ENCODE data around the gene GNG7. TPM values are rescaled to one million over a fixed set of nuclear protein-coding genes. Genes with fewer than 3 reads are reported as not detected.

GNG7 gene
- total RNA-seq, 1 donor: 0.45 TPM

- DNase-seq (ENCODE audit: low read depth): no peak
- H3K4me3 ChIP-seq (ENCODE audit: low read depth, low read length): peak overlapping the region; percentile 17
- TF ChIP-seq, protein P1, sequence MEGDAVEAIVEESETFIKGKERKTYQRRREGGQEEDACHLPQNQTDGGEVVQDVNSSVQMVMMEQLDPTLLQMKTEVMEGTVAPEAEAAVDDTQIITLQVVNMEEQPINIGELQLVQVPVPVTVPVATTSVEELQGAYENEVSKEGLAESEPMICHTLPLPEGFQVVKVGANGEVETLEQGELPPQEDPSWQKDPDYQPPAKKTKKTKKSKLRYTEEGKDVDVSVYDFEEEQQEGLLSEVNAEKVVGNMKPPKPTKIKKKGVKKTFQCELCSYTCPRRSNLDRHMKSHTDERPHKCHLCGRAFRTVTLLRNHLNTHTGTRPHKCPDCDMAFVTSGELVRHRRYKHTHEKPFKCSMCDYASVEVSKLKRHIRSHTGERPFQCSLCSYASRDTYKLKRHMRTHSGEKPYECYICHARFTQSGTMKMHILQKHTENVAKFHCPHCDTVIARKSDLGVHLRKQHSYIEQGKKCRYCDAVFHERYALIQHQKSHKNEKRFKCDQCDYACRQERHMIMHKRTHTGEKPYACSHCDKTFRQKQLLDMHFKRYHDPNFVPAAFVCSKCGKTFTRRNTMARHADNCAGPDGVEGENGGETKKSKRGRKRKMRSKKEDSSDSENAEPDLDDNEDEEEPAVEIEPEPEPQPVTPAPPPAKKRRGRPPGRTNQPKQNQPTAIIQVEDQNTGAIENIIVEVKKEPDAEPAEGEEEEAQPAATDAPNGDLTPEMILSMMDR (IDR thresholded peaks at IDR 0.05; ENCODE audit: insufficient read depth, low read length): no peak
These were observed 149.6 kb downstream of the GNG7 start for GRCh38 chr19:2552859-2553258.

DNA sequence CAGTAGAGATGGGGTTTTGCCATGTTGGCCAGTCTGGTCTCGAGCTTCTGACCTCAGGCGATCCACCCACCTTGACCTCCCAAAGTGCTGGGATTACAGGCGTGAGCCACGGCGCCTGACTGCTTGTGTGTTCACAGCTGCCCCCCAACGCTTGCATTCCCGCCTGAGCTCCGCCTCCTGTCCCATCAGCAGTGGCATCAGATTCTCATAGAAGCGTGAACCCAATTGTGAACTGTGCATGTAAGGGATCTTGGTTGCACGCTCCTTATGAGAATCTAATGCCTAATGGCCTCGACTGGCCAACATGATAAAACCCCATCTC, 150.7 kb downstream of the GNG7 start:
- TF ChIP-seq, protein P1 (IDR thresholded peaks at IDR 0.05; ENCODE audit: insufficient read depth, low read length): no peak
- no peak overlapping the region for H3K4me3 ChIP-seq (ENCODE audit: low read depth, low read length)
- no peak for DNase-seq (ENCODE audit: low read depth)

DNA sequence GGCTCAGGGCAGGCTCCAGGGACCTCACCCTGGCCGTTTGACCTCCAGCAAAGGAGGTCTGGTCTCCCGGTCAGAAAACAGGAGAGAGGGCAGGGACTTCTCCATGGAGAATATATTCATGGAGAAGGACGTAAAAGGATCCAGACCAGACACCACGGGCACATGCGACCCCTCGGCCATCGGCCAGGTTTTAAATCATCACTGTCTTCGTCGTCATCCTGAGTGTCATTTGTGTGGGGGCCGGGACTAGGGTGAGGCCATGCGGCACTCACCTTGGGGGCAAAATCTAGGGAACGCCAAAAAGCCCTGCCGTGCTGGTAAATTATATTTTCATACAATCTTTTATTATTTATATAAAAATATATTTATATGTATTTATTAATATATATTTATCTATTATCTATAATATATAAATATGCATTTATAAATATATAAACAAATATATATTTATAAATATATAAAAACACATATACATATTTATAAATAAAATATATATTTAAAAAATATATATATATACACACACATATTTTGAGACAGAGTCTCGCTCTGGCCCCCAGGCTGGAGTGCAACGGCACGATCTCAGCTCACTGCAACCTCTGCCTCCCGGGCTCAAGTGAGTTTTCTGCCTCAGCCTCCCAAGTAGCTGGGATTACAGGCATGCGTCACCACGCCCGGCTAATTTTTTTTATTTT, 151.2 kb downstream of the GNG7 start:
- DNase-seq (ENCODE audit: low read depth): no peak
- TF ChIP-seq, protein P1 (IDR thresholded peaks at IDR 0.05; ENCODE audit: insufficient read depth, low read length): no peak
- no peak overlapping the region for H3K4me3 ChIP-seq (ENCODE audit: low read depth, low read length)

DNA sequence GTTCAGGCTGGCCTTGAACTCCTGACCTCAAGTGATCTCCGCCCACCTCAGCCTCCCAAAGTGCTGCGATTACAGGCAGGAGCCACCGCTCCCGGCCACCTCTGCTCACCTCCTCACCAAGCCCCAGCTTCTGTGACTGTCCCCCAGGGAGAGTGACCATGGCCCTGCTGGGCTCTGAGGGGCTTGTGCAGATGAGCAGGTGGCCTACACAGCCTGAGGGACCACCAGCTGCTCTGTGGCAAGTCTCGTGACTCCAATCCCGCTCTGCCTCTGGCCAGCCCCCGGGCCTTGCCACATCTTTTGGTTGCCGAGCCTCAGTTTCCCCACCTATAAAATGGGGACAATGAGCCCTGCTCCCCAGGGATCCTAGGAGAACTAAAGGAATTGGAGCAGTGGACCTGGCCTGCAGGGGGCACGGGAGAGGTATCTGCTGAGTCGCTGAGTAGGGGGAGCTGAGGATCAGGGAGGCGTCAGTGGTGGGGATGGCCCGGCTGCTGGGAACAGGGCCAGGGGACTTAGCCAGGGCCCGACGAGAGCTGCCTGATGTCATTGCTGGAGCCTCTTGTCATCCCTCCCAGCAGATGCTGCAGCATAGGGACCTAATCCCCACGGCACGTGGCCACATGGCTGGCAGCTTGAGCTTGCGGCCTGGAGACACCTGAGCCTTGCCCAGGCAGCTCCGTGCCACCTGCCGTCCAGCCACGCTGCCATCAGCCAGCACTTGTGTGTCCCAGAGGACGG, 151.9 kb downstream of the GNG7 start:
- TF ChIP-seq, protein P1 (IDR thresholded peaks at IDR 0.05; ENCODE audit: insufficient read depth, low read length): no peak
- DNase-seq (ENCODE audit: low read depth): no peak
- H3K4me3 ChIP-seq (ENCODE audit: low read depth, low read length): no peak overlapping the region

DNA sequence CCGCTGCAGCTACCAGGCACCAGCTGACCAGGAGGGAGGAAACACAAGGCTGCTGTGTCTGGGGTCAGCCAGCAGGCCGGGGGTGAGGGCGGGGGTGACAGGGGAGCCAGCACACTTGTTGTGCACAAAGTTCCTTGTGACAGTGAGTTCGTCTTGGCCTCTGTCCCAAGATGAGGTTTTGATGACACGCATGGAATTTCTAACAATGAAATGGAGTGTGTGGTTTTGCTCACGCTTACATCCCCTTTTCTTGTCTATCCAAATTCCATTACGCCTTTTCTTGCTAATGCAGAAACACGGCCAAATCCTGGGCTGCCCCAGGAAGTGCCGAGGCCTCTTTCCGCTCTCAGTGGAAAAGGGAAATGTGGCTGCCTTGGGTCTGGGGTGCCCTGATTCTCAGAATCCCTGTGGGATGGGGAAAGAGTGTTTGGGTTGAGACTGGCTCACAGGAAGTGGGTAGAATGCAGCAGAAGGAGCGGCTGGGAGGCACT, 152.7 kb downstream of the GNG7 start:
- no peak overlapping the region for H3K4me3 ChIP-seq (ENCODE audit: low read depth, low read length)
- peak; percentile 95 for DNase-seq (ENCODE audit: low read depth)
- TF ChIP-seq, protein P1 (IDR thresholded peaks at IDR 0.05; ENCODE audit: insufficient read depth, low read length): no peak

- no peak overlapping the region for H3K4me3 ChIP-seq (ENCODE audit: low read depth, low read length)
- no peak for DNase-seq (ENCODE audit: low read depth)
- TF ChIP-seq, protein P1 (IDR thresholded peaks at IDR 0.05; ENCODE audit: insufficient read depth, low read length): no peak
These were observed 153.5 kb downstream of the GNG7 start for GRCh38 chr19:2548966-2549365.

Data from fibroblast of the aortic adventitia (primary cell).